SK-N-SH treated with all-trans-retinoic acid at 6 μM for 48 hours (cell line): Measurements from ENCODE around the gene PDE4B.

Experiments used
- BACH2 ChIP-seq: fragments of 250-450 bp; sonication (Bioruptor Pico); IDR thresholded peaks from 2 replicates; pipeline ENCODE4 v1.9.0; 2021; ENCODE audit warnings: mild to moderate bottlenecking, borderline replicate concordance
- CSDC2 ChIP-seq: fragments of 250-450 bp; sonication (Bioruptor Pico); IDR thresholded peaks from 2 replicates; pipeline ENCODE4 v1.5.0; 2020; ENCODE audit warnings: mild to moderate bottlenecking, moderate library complexity
- PATZ1 ChIP-seq: fragments of 250-450 bp; sonication (Bioruptor Pico); IDR thresholded peaks from 2 replicates; pipeline ENCODE4 v1.8.0; 2020; ENCODE audit warnings: mild to moderate bottlenecking, moderate library complexity, borderline replicate concordance
- POU6F1 ChIP-seq: fragments of 250-450 bp; sonication (Bioruptor Pico); IDR thresholded peaks from 2 replicates; pipeline ENCODE4 v1.8.0; 2021; ENCODE audit warnings: low read depth, mild to moderate bottlenecking, moderate library complexity, borderline replicate concordance
- TCF4 ChIP-seq: fragments of 250-450 bp; sonication (Bioruptor Pico); IDR thresholded peaks from 2 replicates; pipeline ENCODE4 v1.8.0; 2021; ENCODE audit warnings: mild to moderate bottlenecking, moderate library complexity, borderline replicate concordance
- ZFP3 ChIP-seq: fragments of 250-450 bp; sonication (Bioruptor Pico); IDR thresholded peaks from 2 replicates; pipeline ENCODE4 v1.5.0; 2020; ENCODE audit warnings: mild to moderate bottlenecking, moderate library complexity

- TF ChIP-seq ZFP3 (CRISPR knock-in tag) (no peak), TCF4 (CRISPR knock-in tag) (no peak), PATZ1 (CRISPR knock-in tag) (no peak), CSDC2 (no peak), POU6F1 (CRISPR knock-in tag) (no peak), BACH2 (no peak)
Measured at GRCh38 chr1:65958561-65959350, 166.1 kb downstream of the PDE4B start.
